ENCODE data around the gene TNFRSF1B.
A peak's percentile ranks its signal among the peaks of the same experiment; 100 is the strongest.
"Not testable (repeated sequence)": the region's sequence is repeated elsewhere in the genome, so short reads cannot be mapped to it uniquely, and the experiment has no call there.

TNFRSF1B gene

DNA sequence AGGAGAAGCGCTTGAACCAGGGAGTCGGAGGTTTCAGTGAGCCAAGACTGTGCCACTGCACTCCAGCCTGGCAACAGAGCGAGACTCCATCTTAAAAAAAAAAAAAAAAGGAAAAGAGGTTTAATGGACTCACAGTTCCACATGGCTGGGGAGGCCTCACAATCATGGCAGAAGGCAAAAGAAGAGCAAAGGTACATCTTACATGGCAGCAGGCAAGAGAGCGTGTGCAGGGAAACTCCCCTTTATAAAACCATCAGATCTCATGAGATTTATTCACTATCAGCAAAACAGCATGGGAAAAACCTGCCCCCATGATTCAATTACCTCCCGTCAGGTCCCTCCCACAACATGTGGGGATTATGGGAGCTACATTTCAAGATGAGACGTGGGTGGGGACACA lies 57.3 kb downstream of the TNFRSF1B start:
- DNase-seq, result not testable (repeated sequence)

DNA sequence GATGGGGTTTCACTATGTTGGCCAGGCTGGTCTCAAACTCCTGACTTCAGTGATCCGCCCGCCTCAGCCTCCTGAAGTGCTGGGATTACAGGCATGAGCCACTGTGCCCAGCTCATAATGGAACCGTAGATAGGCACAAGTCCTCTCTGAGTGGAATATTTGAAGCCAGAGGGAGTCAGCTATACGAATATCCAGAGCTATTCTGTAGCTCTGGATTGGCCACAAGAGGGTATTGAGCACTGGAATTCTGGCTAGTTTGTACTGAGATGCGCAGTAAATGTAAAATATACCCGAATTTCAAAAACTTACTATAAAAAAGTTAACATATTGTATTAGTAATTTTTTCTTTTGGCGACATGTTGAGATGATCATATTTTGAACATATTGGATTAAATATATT lies 62.2 kb downstream of the TNFRSF1B start:
- DNase-seq, result no peak

DNA sequence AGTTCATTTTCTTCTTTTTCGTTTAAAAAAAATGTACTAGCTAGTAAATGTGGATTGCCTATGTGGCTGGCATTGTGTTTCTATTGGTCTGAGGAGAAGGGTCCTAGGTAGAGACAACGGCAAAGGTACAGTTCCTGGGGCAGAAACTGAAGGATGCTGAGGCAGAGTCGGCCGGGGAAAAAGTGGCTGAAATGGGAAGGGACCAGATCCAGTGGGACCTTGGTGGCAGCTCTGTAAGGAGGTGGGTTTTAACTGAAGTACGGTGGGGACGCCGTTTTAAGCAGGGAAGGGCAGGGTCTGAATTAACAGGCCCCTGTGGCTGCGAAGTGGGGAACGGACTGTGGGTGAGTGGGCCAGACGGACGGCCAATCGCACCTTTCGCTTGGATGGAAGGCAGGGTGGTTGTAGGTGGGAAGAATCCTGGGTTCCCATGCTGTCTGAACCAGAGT lies 62.6 kb downstream of the TNFRSF1B start:
- DNase-seq, result no peak

DNA sequence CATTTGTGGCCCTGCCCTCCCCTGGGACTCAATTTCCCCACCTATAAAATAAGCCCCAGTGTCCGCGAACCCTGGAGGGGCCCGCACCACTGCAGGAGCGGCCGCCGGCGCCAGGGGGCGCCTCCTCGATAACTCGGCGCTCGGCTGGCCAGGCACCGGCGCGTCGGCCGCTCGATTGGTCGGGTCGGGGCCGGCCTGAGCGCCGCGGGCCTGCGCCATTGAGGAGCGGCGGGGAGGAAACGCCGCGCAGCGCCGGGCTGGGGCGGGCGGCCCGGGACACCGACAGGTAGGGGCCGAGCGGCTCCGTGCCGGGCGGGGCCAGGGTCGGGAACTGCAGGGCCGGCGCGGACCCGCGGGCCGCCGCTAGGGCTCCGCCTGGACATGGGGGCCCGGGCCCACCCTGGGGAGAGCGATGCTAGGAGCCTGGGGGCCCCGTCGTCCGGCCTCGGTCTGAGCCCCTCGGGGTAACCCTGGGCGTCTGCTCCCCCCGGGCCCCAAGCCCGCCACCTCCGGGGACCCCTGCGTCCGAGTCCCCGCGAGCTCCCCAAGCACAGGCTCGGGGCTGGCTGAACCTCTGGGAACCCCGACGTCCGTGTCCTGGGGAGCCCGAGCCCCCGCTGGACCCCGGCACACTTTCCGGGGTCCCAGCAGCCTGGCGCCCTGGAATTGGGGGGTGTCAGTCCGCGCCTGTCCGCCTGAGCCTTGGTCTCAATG lies 63.2 kb downstream of the TNFRSF1B start, which contains the start of gene VPS13D:
Gene VPS13D (plus strand): TSS at position 196 of the 714 bp plus-strand sequence. CDS start 4,237 bp downstream, outside the sequence.
- DNase-seq, result peak; percentile 63

DNA sequence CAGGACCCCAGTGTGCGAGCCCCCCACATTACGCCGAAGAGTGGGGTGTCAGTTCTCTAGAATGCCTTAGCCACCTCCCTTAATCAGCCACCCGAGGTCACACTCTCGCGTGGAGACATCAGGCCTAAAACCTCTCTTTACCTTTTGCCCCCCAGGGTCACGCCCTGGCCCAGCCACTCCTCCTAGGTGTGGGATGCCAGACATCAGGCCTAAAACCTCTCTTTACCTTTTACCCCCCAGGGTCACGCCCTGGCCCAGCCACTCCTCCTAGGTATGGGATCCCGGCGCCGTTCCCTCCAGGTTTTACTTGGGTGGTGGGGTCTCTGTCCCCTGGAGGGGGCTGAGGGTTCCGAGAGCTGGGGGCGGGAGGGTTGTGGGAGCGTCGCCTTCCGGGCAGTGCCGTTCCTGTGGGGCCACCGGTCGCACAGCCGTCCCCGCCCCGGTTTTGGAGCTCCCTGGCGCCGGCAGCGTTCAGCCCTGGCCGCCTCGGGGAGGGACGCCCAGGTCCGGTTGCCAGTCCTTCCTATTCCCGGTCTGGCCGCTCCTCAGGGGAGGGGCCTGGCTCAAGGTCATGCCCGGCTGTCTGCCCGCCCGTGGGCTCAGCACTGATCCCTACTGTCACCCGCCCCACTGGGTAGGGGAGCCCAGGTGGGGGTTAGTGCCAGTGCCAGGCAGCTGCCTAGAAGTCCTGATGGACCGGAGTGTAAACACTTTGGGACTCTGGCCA lies 63.9 kb downstream of the TNFRSF1B start:
- no peak for DNase-seq

DNA sequence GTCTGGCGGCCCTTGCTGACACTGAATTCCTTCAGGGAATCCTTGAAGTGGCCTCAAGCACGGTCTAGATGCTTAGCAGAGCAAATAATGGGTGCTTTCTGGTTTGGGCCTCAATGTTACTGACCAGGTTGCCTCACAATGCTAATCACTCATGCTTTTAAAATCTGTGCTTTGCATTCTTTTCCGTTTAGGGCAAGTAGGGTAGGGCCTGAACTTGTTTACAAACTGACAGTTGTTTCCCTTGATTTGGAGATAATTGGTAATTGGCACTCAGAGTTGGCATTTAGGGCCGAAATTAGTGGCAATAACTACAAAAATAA lies 64.4 kb downstream of the TNFRSF1B start:
- no peak for DNase-seq

DNA sequence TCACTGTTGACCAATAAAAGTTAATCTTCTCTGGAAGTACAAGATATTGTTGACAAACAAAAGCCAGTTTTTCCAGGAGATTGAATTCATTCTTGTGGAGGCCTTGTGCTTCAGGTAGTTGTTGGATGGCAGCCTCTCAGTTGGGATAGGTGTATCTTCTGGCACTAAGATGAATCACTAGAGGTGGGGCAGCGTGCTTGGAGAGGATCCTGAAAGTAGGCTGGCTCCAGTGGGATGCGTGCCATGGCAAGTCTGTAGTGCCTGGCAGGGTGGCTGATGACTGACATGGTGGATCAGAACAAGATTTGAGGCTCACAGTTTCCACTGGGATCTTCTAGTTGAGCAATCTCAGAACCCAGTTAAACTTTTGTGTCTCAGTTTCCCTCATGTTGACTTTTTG lies 65.4 kb downstream of the TNFRSF1B start:
- no peak for DNase-seq

DNA sequence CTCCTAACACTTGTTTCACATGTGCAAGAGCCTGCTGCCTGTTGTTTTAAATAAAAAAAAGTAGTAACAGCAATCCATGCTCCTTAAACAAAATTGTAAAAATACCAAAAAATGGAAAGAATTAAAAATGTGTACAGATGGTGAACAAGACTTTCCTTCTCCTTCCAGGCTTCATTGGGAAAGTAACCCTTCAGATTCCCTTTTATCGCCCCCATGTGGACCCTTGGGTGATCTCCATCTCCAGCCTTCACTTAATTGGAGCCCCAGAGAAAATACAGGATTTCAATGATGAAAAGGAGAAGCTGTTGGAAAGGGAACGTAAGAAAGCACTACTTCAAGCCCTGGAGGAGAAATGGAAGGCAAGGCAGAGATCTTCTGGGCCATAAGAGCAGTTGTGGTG lies 77.3 kb downstream of the TNFRSF1B start:
- DNase-seq, result no peak

DNA sequence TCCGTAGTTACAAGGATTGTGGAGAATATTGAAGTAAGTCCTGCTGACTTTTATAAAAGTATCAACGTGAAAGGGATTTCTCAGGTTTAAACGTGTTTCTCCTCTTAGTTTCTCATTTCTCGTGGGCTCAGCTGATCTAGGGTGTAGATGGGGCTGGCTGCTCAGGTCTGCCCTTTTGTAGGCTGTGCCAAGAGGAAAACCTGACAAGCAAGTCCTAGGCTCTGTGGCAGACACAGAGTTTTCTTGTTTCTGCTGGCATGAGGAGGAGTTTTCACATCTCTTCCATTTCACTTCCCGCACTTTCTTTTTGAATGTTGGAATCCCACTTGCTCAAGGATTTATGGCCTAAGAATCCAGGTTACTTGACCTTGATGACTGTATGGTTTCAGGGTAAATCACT lies 77.8 kb downstream of the TNFRSF1B start:
- DNase-seq, result no peak

DNA sequence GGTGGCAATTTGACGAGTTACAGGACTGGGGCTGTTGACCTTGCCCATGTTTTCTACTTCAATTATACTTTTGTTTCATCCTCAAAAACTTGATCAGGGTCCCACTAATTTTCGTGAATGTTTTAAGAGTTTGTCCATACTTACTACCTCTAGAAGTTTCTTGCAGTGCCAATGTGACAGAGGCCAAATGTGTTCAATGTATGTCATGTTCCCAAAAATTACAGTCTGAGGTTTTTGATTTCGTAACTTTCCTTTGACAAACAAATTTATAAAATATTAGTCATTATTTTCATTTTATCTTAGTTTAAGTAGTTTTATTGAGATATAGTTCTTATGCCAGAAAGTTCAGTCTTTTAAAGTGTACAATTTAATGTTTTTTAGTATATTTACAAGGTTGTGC lies 78.3 kb downstream of the TNFRSF1B start:
- DNase-seq, result no peak

DNA sequence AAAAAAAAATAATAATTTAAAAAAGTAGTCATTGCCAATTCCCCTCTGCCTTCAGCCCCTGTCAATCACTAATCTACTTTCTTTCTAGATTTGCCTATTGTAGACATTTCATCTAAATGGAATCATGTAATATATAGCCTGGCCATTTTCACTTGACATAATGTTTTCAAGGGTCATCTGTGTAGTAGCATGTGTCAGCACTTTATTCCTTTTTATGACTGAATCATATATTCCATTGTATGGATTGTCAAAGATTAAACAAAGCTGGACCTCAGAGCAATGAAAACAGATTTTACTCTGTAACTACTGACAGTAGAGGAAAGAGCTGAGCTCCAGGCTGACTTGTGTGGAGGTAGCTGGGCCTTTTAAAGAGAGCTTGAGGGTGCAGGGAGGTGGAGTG lies 78.9 kb downstream of the TNFRSF1B start:
- DNase-seq, result no peak

DNA sequence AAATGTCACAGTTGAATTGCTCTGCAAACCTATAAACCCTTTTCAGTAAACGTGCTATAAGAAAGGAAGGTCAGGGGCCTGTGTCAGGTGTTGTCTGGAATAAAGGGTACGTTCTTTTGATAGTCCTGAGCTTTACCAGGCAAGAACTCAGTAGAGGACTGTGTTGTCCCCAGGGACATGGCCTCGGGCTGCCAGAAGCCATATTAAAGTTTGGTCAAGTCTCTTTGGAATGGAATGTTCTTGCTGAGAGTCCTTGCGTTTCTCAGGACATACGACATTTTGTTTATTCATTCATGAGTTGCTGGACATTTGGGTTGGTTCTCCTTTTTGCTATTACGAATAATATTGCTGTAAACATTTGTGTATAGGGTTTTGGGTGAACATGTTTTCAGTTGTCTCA lies 79.8 kb downstream of the TNFRSF1B start:
- no peak for DNase-seq

DNA sequence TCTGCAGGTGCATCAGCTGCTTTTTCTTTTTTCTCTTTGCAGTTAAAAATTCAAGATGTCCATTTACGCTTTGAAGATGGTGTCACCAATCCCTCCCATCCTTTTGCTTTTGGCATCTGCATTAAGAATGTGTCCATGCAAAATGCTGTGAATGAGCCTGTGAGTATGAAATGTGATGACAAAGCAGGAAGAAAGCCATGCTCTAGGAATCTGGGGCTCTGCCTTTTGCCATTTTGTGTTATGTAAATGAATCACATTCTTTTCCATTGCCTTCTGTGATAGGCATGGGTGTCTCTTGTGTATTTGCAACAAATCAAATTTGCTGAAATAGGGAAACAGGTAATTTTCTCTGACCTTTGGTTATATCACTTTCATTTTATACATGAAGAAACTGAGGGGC lies 82.4 kb downstream of the TNFRSF1B start:
- no peak for DNase-seq

DNA sequence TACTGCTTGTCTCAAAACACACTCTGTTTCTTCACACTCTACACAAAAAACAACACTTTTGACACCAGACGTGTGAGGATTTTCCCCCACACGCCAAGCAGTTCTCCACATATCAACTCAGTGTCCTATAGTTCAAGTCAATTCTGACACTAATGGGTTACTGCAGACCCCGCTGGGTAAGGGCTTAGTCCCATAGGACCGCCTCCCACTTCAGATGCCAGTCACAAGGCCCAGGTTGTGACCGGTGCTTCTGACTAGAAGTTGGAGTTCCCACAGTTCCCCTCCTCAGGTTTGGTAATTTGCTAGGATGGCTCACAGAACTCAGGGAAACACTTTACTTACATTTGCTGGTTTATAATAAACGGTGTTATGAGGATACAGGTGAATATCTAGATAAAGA lies 83.0 kb downstream of the TNFRSF1B start:
- DNase-seq, result no peak

DNA sequence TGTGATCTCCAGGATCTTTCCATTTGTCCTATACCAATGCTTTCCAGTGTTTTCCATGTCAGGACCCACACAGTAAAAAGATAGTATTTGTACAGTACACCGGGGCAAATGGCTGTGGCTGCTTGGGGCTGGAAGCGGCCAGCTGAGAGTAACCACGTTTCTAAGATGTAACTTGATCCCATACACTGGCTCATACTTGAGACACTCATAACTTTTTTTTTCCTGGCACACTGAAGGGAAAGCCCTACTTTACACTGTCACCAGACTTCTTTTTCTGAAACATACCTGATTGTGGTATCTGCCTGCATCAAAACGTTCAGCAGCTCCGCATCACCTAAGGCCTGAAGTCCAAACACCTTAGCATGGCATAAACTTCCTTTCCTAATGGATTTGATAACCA lies 84.7 kb downstream of the TNFRSF1B start:
- no peak for DNase-seq

DNA sequence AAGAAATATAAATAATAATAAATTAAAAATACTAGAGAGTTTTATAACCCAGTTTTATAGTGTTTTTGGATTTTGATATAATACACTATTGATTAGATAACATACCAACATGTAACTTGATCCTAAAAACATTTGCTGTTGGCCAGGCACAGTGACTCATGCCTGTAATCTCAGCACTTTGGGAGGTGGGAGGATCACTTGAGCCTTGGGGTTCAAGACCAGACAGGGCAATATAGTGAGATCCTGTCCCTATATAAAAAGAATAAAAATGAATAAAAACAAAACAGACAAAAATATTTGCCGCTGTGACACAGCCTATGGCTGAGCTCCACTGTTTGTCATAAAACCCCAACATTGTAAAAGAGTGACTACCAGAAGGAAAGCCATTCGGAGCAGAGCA lies 89.1 kb downstream of the TNFRSF1B start:
- no peak for DNase-seq

DNA sequence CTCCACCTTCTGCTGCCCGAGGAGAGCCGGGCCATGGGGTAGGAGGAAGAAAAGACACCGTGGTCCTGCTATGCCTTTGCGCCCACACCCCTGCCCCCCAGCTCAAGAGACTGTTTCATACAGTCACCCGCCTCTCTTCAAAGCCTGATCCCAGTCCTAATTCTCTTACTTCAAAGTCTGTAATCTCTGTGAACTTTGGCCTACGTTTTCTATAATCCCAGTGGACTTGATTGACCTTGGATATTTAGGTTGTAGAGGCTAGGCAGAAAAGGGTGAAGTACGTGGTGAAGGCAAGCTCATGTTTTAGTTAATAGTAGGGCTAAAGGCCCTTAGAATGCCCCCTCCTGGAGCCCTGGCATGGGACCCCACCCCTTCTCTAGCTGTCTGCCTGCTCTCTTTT lies 91.5 kb downstream of the TNFRSF1B start:
- DNase-seq, result no peak
